GM18519 (cell line): Measurements from ENCODE around the gene RBM25.
"Not testable (repeated sequence)": the region's sequence is repeated elsewhere in the genome, so short reads cannot be mapped to it uniquely, and the experiment has no call there.

Source experiments
- ATAC-seq: cut with Tn5 transposase; IDR thresholded peaks from one replicate; pipeline ENCODE4 v1.9.1; 2021; ENCODE audit warnings: mild to moderate bottlenecking, moderate library complexity; ENCODE audit not compliant: unreplicated experiment, low FRiP score

RBM25 gene

GRCh38 chr14:73058224-73058921 is at the start of gene RBM25:
RBM25 (plus strand) TSS chr14:73058534; CDS start chr14:73071642, 13,108 bp downstream.
- ATAC-seq, result peak; percentile 90

GRCh38 chr14:73011189-73011588 is 47.1 kb upstream of the RBM25 start:
- not testable (repeated sequence) for ATAC-seq

GRCh38 chr14:73014105-73014504 is 44.2 kb upstream of the RBM25 start:
- ATAC-seq, result peak; percentile 53

- not testable (repeated sequence) for ATAC-seq
Measured at GRCh38 chr14:73015552-73015951, 42.8 kb upstream of the RBM25 start.

- ATAC-seq, result not testable (repeated sequence)
Measured at GRCh38 chr14:73016011-73016410, 42.3 kb upstream of the RBM25 start.

GRCh38 chr14:73022051-73022450 is 36.3 kb upstream of the RBM25 start:
- no peak for ATAC-seq

GRCh38 chr14:73025544-73025943 is 32.8 kb upstream of the RBM25 start:
- ATAC-seq, result no peak

- ATAC-seq, result no peak
Measured at GRCh38 chr14:73026243-73026844, 32.0 kb upstream of the RBM25 start.

- peak; percentile 95 for ATAC-seq
Measured at GRCh38 chr14:73026845-73027542, 31.3 kb upstream of the RBM25 start, which contains the start of gene ZFYVE1. ZFYVE1 (minus strand) TSS chr14:73027106; CDS start chr14:73024508, 2,598 bp downstream.

- ATAC-seq, result no peak
Measured at GRCh38 chr14:73027546-73027945, 30.8 kb upstream of the RBM25 start.

- no peak for ATAC-seq
Measured at GRCh38 chr14:73027984-73028383, 30.4 kb upstream of the RBM25 start.

- ATAC-seq, result not testable (repeated sequence)
Measured at GRCh38 chr14:73036706-73037450, 21.5 kb upstream of the RBM25 start.

- no peak for ATAC-seq
Measured at GRCh38 chr14:73047808-73048207, 10.5 kb upstream of the RBM25 start.

GRCh38 chr14:73049428-73049827 is 8.9 kb upstream of the RBM25 start:
- ATAC-seq, result no peak

GRCh38 chr14:73055251-73055650 is 3.1 kb upstream of the RBM25 start:
- ATAC-seq, result no peak

GRCh38 chr14:73057944-73058223 is 450 bp upstream of the RBM25 start:
- no peak for ATAC-seq

- no peak for ATAC-seq
Measured at GRCh38 chr14:73058922-73059673, 764 bp downstream of the RBM25 start.

GRCh38 chr14:73069585-73069984 is 11.3 kb downstream of the RBM25 start:
- ATAC-seq, result no peak

GRCh38 chr14:73091044-73091443 is 32.7 kb downstream of the RBM25 start:
- no peak for ATAC-seq

GRCh38 chr14:73097421-73097820 is 39.1 kb downstream of the RBM25 start:
- no peak for ATAC-seq
